WERI-Rb-1 (cell line): ENCODE data around the gene LYG1.
"Not testable (repeated sequence)": the region's sequence is repeated elsewhere in the genome, so short reads cannot be mapped to it uniquely, and the experiment has no call there.

Source experiments
- DNase-seq: peaks from one replicate; pipeline ENCODE4 v3.0.0-alpha.2; 2020
- H3K27ac ChIP-seq: fragments of 250-450 bp; sonication (Bioruptor Pico); 2 replicates; pipeline ENCODE4 v1.5.1; 2020; ENCODE audit warnings: mild to moderate bottlenecking, moderate library complexity
- H3K27me3 ChIP-seq: fragments of 250-450 bp; sonication (Bioruptor Pico); 2 replicates; pipeline ENCODE4 v1.5.1; 2021; ENCODE audit warnings: mild to moderate bottlenecking, low read depth, moderate library complexity; ENCODE audit not compliant: insufficient read depth, severe bottlenecking
- H3K36me3 ChIP-seq: fragments of 250-450 bp; sonication (Bioruptor Pico); 2 replicates; pipeline ENCODE4 v1.5.1; 2020; ENCODE audit warnings: mild to moderate bottlenecking, moderate library complexity
- H3K4me3 ChIP-seq: 2 replicates; pipeline ENCODE4 v1.5.1; 2011; ENCODE audit warnings: low read depth, mild to moderate bottlenecking, control low read depth, low read length
- H3K9me3 ChIP-seq: fragments of 250-450 bp; sonication (Bioruptor Pico); 2 replicates; pipeline ENCODE4 v1.5.1; 2021; ENCODE audit warnings: mild to moderate bottlenecking, moderate library complexity; ENCODE audit not compliant: severe bottlenecking
- TF ChIP-seq, protein P1 (sequence below): IDR thresholded peaks from 2 replicates; pipeline ENCODE4 v1.5.1; 2011; ENCODE audit warnings: low read depth, mild to moderate bottlenecking, control low read depth, inconsistent platforms, low read length

Gene LYG1

DNA sequence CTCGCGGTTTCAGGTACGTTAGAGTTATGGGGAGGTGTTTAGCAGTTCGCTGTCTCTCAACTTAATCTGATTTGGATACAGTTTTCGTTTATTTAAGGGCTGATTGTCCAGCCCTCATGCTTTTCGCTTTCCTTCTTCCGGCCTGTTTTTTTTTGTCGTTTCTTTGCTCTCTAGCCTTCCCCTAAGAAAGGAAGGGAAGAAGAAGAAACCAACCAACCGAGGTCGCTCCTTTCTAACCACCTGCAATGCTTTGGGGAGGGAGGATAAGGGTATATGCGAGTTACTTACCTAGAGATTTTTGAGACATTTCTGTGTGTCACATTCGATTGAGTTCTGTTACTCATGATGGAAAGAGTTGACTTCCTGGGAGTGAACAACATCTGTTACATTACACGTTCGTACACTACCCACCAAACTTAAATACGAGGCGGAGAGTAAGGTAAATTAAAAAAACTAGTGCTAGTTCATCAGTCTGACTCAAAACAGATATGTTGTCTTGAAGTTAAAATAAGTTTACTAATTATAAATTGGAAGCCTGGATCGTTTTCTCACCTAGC lies 37.1 kb upstream of the LYG1 start:
- DNase-seq: no peak
- TF ChIP-seq, protein P1, sequence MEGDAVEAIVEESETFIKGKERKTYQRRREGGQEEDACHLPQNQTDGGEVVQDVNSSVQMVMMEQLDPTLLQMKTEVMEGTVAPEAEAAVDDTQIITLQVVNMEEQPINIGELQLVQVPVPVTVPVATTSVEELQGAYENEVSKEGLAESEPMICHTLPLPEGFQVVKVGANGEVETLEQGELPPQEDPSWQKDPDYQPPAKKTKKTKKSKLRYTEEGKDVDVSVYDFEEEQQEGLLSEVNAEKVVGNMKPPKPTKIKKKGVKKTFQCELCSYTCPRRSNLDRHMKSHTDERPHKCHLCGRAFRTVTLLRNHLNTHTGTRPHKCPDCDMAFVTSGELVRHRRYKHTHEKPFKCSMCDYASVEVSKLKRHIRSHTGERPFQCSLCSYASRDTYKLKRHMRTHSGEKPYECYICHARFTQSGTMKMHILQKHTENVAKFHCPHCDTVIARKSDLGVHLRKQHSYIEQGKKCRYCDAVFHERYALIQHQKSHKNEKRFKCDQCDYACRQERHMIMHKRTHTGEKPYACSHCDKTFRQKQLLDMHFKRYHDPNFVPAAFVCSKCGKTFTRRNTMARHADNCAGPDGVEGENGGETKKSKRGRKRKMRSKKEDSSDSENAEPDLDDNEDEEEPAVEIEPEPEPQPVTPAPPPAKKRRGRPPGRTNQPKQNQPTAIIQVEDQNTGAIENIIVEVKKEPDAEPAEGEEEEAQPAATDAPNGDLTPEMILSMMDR: no peak
- peak overlapping the region; percentile 86 for H3K27ac ChIP-seq
- H3K9me3 ChIP-seq: no peaks in the 10 kb centered on the region
- H3K27me3 ChIP-seq: no peaks in the 10 kb centered on the region
- peak overlapping the region; percentile 92 for H3K4me3 ChIP-seq
- H3K36me3 ChIP-seq: peaks cover 7% of the 10 kb centered on the region

DNA sequence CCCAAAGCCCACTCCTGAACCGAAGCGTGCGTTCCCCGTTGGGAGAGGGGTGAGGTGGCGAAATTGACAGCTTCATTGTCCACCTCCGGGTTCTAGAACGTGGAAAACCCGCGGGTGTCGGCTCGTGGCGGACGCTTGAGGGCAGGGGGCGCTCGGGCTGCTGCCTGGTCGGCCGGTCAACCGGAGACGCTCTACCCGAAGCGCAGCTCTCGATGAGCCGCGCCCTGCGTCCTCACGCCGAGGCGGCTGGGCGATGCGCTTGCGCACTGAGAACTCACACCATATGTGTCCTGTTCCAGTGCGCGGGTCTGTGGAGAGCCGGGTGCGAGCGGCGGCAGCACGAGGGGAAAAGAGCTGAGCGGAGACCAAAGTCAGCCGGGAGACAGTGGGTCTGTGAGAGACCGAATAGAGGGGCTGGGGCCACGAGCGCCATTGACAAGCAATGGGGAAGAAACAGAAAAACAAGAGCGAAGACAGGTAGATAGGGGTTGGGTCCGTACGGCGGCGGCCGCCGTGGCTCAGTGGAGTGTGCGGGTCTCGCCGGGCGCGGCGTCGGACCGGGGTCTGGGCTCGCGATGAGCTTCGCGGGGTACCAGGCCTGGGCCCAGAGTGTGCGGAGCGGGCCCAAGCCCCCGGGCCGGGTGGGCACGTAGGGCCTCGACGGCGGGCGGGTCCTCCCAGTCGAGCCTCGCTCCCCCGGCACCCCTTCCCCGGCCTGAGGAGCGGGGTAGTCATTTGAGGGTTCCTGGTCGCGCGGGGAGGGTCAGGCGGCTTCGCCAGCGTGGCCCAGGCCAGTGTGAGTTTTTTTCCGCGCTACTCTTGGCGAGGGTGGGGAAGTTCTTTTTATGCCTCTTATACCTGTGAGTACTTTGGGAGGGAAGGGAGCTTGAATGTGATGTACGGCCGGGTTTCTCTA lies 36.4 kb upstream of the LYG1 start, which contains the start of gene EIF5B:
TSS of gene EIF5B (plus strand) at position 277 of the 916 bp plus-strand sequence. CDS start at position 443, 166 bp downstream.
- peaks cover 15% of the 10 kb centered on the region for H3K36me3 ChIP-seq
- H3K27me3 ChIP-seq: no peaks in the 10 kb centered on the region
- H3K4me3 ChIP-seq: peak within 1 kb of the TSS; percentile 92
- H3K9me3 ChIP-seq: no peaks in the 10 kb centered on the region
- peak within 1 kb of the TSS; percentile 94 for H3K27ac ChIP-seq
- TF ChIP-seq, protein P1: peak; percentile 78
- peak; percentile 98 for DNase-seq

DNA sequence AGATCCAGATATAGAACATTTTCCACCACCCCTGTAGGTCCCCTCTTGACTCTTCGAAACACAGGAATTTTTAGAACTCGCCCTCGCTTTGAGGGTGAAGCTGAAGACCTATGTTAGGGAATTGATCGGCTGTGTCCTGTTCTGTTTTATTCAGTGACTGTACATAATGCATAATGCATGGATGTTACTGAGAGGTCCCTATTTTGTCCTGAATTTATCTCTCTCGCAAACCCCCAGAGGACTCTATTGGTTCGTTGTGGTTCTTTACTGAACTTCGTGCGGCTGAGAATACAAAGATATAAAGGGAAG lies 35.8 kb upstream of the LYG1 start:
- peaks cover 21% of the 10 kb centered on the region for H3K36me3 ChIP-seq
- peak overlapping the region; percentile 92 for H3K4me3 ChIP-seq
- H3K9me3 ChIP-seq: no peaks in the 10 kb centered on the region
- TF ChIP-seq, protein P1: no peak
- DNase-seq: no peak
- H3K27ac ChIP-seq: peak overlapping the region; percentile 86
- H3K27me3 ChIP-seq: no peaks in the 10 kb centered on the region

DNA sequence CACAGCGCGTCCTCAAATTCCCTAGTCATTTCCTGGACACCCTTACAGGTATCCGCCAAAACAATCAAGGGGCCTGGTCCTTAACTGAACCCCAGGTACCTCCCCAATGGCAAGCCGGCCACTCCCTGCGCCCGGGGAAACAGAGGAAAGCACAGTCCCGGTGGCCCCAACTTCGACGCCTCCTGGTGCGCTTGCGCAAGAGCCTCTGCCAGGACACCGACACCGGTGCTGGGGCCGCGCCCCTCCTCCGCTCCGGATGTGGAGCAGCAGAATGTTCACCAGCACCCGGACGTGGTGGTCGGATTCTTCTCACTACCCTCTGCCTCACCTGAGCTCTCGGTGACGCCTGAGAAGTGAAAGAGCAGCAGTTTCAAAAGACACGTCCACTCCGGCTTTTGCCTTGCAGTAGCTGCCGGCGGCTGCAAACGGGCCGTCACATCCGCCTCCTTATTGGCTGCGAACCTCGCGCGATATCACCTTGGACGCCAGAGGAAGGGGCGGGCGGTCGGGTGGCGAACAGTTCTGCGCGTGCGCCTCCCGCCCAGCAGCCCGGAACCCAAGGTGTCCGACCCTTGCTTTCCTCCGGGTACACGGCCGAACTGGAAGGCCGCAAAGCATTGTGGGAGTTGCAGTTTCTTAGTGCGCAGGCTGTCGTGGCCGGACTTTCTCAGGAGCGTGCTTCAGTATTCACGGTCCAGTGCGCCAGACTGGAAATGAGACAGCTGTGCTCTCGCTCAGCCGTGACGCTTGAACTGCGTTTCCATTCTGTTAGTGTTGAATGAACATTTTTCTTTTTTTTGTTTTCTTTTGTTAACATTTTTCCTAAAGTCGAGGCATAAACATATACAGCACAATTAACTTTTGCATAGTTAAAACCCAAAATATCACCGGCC lies 35.2 kb upstream of the LYG1 start, which contains the start of gene TXNDC9:
TSS of gene TXNDC9 (minus strand) at position 423 of the 893 bp plus-strand sequence. CDS start 3,123 bp downstream, outside the sequence.
- Histone ChIP-seq H3K27me3 (no peaks in the 10 kb centered on the region), H3K9me3 (no peaks in the 10 kb centered on the region), H3K4me3 (peak within 1 kb of the TSS; percentile 92), H3K27ac (peak within 1 kb of the TSS; percentile 94), H3K36me3 (peaks cover 25% of the 10 kb centered on the region)
- TF ChIP-seq, protein P1: no peak
- peak; percentile 98 for DNase-seq

DNA sequence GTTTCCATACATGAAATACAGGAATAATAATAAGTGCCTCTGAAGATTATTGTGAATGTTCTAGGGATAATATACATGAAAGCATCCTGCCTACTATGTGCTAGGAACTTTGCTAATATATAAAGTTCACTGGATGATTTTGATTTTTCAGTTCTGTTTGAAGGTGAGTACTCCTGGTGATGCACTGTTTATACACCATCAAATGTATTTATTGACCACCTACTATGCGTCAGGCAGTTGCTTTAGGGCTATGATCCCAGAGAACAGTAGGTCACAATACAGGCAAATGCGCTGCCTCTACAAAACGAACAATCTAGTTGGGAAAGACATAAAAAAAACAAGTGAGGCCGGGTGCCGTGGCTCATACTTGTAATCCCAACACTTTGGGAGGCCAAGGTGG lies 24.4 kb upstream of the LYG1 start:
- H3K4me3 ChIP-seq: no peak overlapping the region
- H3K36me3 ChIP-seq: peaks cover 80% of the 10 kb centered on the region
- H3K27ac ChIP-seq: no peak overlapping the region
- no peaks in the 10 kb centered on the region for H3K27me3 ChIP-seq
- no peaks in the 10 kb centered on the region for H3K9me3 ChIP-seq
- TF ChIP-seq, protein P1: no peak
- DNase-seq: no peak

DNA sequence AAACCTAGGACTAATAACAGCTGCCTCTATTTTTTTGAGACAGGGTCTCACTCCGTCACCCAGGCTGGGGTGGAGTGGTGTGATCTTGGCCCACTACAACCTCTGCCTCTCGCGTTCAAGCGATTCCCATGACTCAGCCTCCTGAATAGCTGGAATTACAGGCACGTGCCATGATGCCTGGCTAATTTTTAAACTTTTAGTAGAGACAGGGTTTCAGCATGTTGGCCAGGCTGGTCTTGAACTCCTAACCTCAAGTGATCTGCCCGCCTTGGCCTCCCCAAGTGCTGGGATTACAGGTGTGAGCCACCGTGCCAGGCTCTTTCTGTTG lies 16.8 kb upstream of the LYG1 start:
- H3K9me3 ChIP-seq, H3K27ac ChIP-seq, H3K4me3 ChIP-seq, DNase-seq, H3K27me3 ChIP-seq: not testable (repeated sequence)
- H3K36me3 ChIP-seq: peaks cover 47% of the 10 kb centered on the region
